ENCODE measurements around the gene PDE4D. TPM values are rescaled to one million over a fixed set of nuclear protein-coding genes. Genes with fewer than 3 reads are reported as not detected.

The PDE4D gene
- total and polyA plus RNA-seq, 2 of the 4 experiments (the other 2 are of a cell fraction): 1.4 to 7.9 TPM

- intact Hi-C loops (cut with micrococcal nuclease): no loop called here
- no peak overlapping the region for H3K27ac ChIP-seq (ENCODE audit: insufficient read depth, low read length)
- no peaks in the 10 kb centered on the region for H3K36me3 ChIP-seq (ENCODE audit: control insufficient read depth, insufficient read depth, low read length)
- TF ChIP-seq SMC3 (IDR thresholded peaks at IDR 0.05; ENCODE audit: low read depth, low read length) (no peak), MAZ (IDR thresholded peaks at IDR 0.05; ENCODE audit: borderline replicate concordance, low read depth, low read length) (no peak), RCOR1 (IDR thresholded peaks at IDR 0.05; ENCODE audit: insufficient replicate concordance, low read length) (no peak), ELK1 (IDR thresholded peaks at IDR 0.05; ENCODE audit: borderline replicate concordance, low read depth, low read length) (no peak), CEBPB (IDR thresholded peaks at IDR 0.05; ENCODE audit: low read depth, low read length) (no peak), MXI1 (IDR thresholded peaks at IDR 0.05; ENCODE audit: borderline replicate concordance, low read depth, low read length) (no peak), NFE2L2 (IDR thresholded peaks at IDR 0.05; ENCODE audit: low read depth, low read length) (no peak), CHD1 (IDR thresholded peaks at IDR 0.05; ENCODE audit: low read depth, low read length) (no peak), POLR2A (IDR thresholded peaks at IDR 0.05; ENCODE audit: low read depth, low read length) (no peak), MAFK (IDR thresholded peaks at IDR 0.05; ENCODE audit: low read depth, low read length) (no peak), CTCF (conservative IDR thresholded peaks at IDR 0.05; ENCODE audit: low read depth, low read length) (no peak), RAD21 (IDR thresholded peaks at IDR 0.05; ENCODE audit: low read length) (no peak), FOS (IDR thresholded peaks at IDR 0.05; ENCODE audit: low read depth, low read length) (no peak), BHLHE40 (IDR thresholded peaks at IDR 0.05; ENCODE audit: low read depth, low read length) (no peak), RFX5 (IDR thresholded peaks at IDR 0.05; ENCODE audit: low read depth, low read length) (no peak), USF2 (IDR thresholded peaks at IDR 0.05; ENCODE audit: low read depth, low read length) (no peak)
- ChIA-PET CTCF (no interaction called here), POLR2A (ENCODE audit: unreplicated experiment) (no interaction called here)
- no peak overlapping the region for H2BK5ac ChIP-seq (ENCODE audit: low read depth, low read length, poor library complexity, severe bottlenecking)
- WGBS, 2 experiments (ENCODE audit: extremely low coverage in 2 of 2, insufficient read length in 1 of 2): no CpG with 5 or more reads among the region's 2 CpGs
- no peaks in the 10 kb centered on the region for H3K79me1 ChIP-seq (ENCODE audit: low read depth in 1 of 2, low read length in 2 of 2)
- H3K4me2 ChIP-seq (ENCODE audit: low read depth, low read length): no peak overlapping the region
- no peak overlapping the region for H2BK15ac ChIP-seq (ENCODE audit: low read depth, low read length)
- H2AK9ac ChIP-seq (replicated peaks; ENCODE audit: low read depth, low read length, poor library complexity): no peak overlapping the region
- no peak overlapping the region for H3K23ac ChIP-seq (ENCODE audit: low read depth, low read length)
- H3K4ac ChIP-seq (ENCODE audit: low read depth, low read length): no peak overlapping the region
- no peak overlapping the region for H3K9ac ChIP-seq (ENCODE audit: low read depth, low read length)
- H2AK5ac ChIP-seq (ENCODE audit: low read depth, low read length): no peak overlapping the region
- H2BK20ac ChIP-seq (ENCODE audit: low read depth, low read length): no peak overlapping the region
- no peaks in the 10 kb centered on the region for H3K4me1 ChIP-seq (ENCODE audit: control insufficient read depth, insufficient read depth, low read length)
- H4K20me1 ChIP-seq (ENCODE audit: insufficient read depth, low read length): no peaks in the 10 kb centered on the region
- H2BK120ac ChIP-seq (ENCODE audit: low read depth, low read length): no peak overlapping the region
- H3K56ac ChIP-seq (ENCODE audit: extremely low read depth, insufficient read depth, low read length): no peak overlapping the region
- H3K14ac ChIP-seq (replicated peaks; ENCODE audit: low read depth, low read length): no peak overlapping the region
- H4K8ac ChIP-seq (ENCODE audit: low read depth in 2 of 2, low read length in 2 of 2): no peak overlapping the region
- dilution Hi-C loops (cut with HindIII; ENCODE audit: low sequenced_read_pairs, unreplicated experiment): no loop called here
- in situ Hi-C loops (cut with MboI; ENCODE audit: low sequenced_read_pairs): no loop called here
- no peak overlapping the region for H4K91ac ChIP-seq (ENCODE audit: insufficient read depth, low read depth, low read length)
- no peak overlapping the region for H4K5ac ChIP-seq (ENCODE audit: low read depth, low read length)
- no peaks in the 10 kb centered on the region for H3K9me3 ChIP-seq (ENCODE audit: control insufficient read depth, insufficient read depth, low read length)
- H3K4me3 ChIP-seq (ENCODE audit: insufficient read depth, low read depth, low read length): no peak overlapping the region
- no peaks in the 10 kb centered on the region for H3K27me3 ChIP-seq (ENCODE audit: control insufficient read depth, insufficient read depth, low read length)
- no TSS peak for BruUV-seq (replicated peaks)
- ATAC-seq (ENCODE audit: low read depth) (no peak), DNase-seq (no peak)
- H2AFZ ChIP-seq (replicated peaks; ENCODE audit: low read length, poor library complexity): no peak overlapping the region
- no peak overlapping the region for H3K18ac ChIP-seq (ENCODE audit: low read depth, low read length)
- no peaks in the 10 kb centered on the region for H3K9me1 ChIP-seq (ENCODE audit: insufficient read depth, low read length)
Observed at GRCh38 chr5:59624898-59625297, 268.6 kb downstream of the PDE4D start.

Measured in IMR-90 (cell line).